ENCODE results near the gene ZNF750. TPM values are rescaled to one million over a fixed set of nuclear protein-coding genes. Genes with fewer than 3 reads are reported as not detected.

The ZNF750 gene
- total RNA-seq, 4 donors from 2014 or later, result 117 to 353 (median 233) TPM

GRCh38 chr17:82807101-82807500, 32.7 kb downstream of the ZNF750 start:
- TF ChIP-seq POLR2AphosphoS5 (IDR thresholded peaks at IDR 0.05) (no peak), EP300 (IDR thresholded peaks at IDR 0.05) (no peak), CTCF (IDR thresholded peaks at IDR 0.05) (no peak), POLR2A (IDR thresholded peaks at IDR 0.05) (no peak)
- peaks cover 57% of the 10 kb centered on the region for H3K36me3 ChIP-seq
- DNase-seq (ENCODE audit: low spot score in 2 of 2), result no peak
- H3K4me1 ChIP-seq, result peaks cover 16% of the 10 kb centered on the region
- H3K27ac ChIP-seq, result no peak overlapping the region
- WGBS, result 73% methylated on average over 4 of the region's 9 CpGs
- no peaks in the 10 kb centered on the region for H3K27me3 ChIP-seq
- H3K9me3 ChIP-seq, result no peaks in the 10 kb centered on the region
- H3K4me3 ChIP-seq, result no peak overlapping the region

GRCh38 chr17:82806645-82807044, 33.2 kb downstream of the ZNF750 start:
- Histone ChIP-seq H3K27ac (no peak overlapping the region), H3K27me3 (no peaks in the 10 kb centered on the region), H3K36me3 (peaks cover 52% of the 10 kb centered on the region), H3K9me3 (no peaks in the 10 kb centered on the region), H3K4me1 (peaks cover 16% of the 10 kb centered on the region), H3K4me3 (no peak overlapping the region)
- no peak for TF ChIP-seq POLR2AphosphoS5 (IDR thresholded peaks at IDR 0.05)
- no peak for TF ChIP-seq EP300 (IDR thresholded peaks at IDR 0.05)
- no peak for TF ChIP-seq CTCF (IDR thresholded peaks at IDR 0.05)
- TF ChIP-seq POLR2A (IDR thresholded peaks at IDR 0.05), result no peak
- no peak for DNase-seq (ENCODE audit: low spot score in 2 of 2)
- 85% methylated on average over 21 of the region's 21 CpGs for WGBS

GRCh38 chr17:82805823-82806222, 34.0 kb downstream of the ZNF750 start:
- no peak overlapping the region for H3K27ac ChIP-seq
- WGBS, result 89% methylated on average over 19 of the region's 19 CpGs
- DNase-seq (ENCODE audit: low spot score in 2 of 2), result no peak
- H3K4me1 ChIP-seq, result peaks cover 16% of the 10 kb centered on the region
- TF ChIP-seq POLR2A (IDR thresholded peaks at IDR 0.05) (no peak), CTCF (IDR thresholded peaks at IDR 0.05) (no peak), EP300 (IDR thresholded peaks at IDR 0.05) (no peak), POLR2AphosphoS5 (IDR thresholded peaks at IDR 0.05) (no peak)
- no peaks in the 10 kb centered on the region for H3K27me3 ChIP-seq
- no peak overlapping the region for H3K4me3 ChIP-seq
- H3K36me3 ChIP-seq, result peaks cover 51% of the 10 kb centered on the region
- no peaks in the 10 kb centered on the region for H3K9me3 ChIP-seq

GRCh38 chr17:82805254-82805653, 34.6 kb downstream of the ZNF750 start:
- Histone ChIP-seq H3K36me3 (peaks cover 50% of the 10 kb centered on the region), H3K4me1 (peaks cover 16% of the 10 kb centered on the region), H3K4me3 (no peak overlapping the region), H3K9me3 (no peaks in the 10 kb centered on the region), H3K27ac (no peak overlapping the region), H3K27me3 (no peaks in the 10 kb centered on the region)
- no peak for TF ChIP-seq POLR2AphosphoS5 (IDR thresholded peaks at IDR 0.05)
- TF ChIP-seq POLR2A (IDR thresholded peaks at IDR 0.05), result no peak
- TF ChIP-seq EP300 (IDR thresholded peaks at IDR 0.05), result no peak
- TF ChIP-seq CTCF (IDR thresholded peaks at IDR 0.05), result no peak
- WGBS, result 90% methylated on average over 2 of the region's 13 CpGs
- DNase-seq (ENCODE audit: low spot score in 2 of 2), result no peak

GRCh38 chr17:82804442-82805191, 35.2 kb downstream of the ZNF750 start:
- Histone ChIP-seq H3K4me3 (no peak overlapping the region), H3K4me1 (peaks cover 16% of the 10 kb centered on the region), H3K27ac (no peak overlapping the region), H3K27me3 (no peaks in the 10 kb centered on the region), H3K36me3 (peaks cover 48% of the 10 kb centered on the region), H3K9me3 (no peaks in the 10 kb centered on the region)
- WGBS, result 76% methylated on average over 11 of the region's 27 CpGs
- no peak for TF ChIP-seq EP300 (IDR thresholded peaks at IDR 0.05)
- no peak for TF ChIP-seq POLR2A (IDR thresholded peaks at IDR 0.05)
- TF ChIP-seq CTCF (IDR thresholded peaks at IDR 0.05), result no peak
- TF ChIP-seq POLR2AphosphoS5 (IDR thresholded peaks at IDR 0.05), result no peak
- no peak for DNase-seq (ENCODE audit: low spot score in 2 of 2)

All from suprapubic skin (tissue), 4 donors.